Measurements from ENCODE around the gene PDZD2.

- TF ChIP-seq CTCF (IDR thresholded peaks at IDR 0.05) (no peak), POLR2A (IDR thresholded peaks at IDR 0.05; ENCODE audit: low read depth) (no peak), EP300 (IDR thresholded peaks at IDR 0.05) (no peak), POLR2AphosphoS5 (IDR thresholded peaks at IDR 0.05) (no peak)
Observed at GRCh38 chr5:31743678-31744077, 104.7 kb downstream of the PDZD2 start.

Measured in esophagus muscularis mucosa (tissue), 4 donors.